HG03378 (cell line): ENCODE results near the gene COMT.

Experiments used
- ATAC-seq: cut with Tn5 transposase; IDR thresholded peaks from one replicate; pipeline ENCODE4 v1.9.1; 2021; ENCODE audit warnings: mild to moderate bottlenecking, moderate library complexity; ENCODE audit not compliant: unreplicated experiment

Gene COMT

GRCh38 chr22:19955241-19956128 is 13.9 kb downstream of the COMT start:
- no peak for ATAC-seq

- no peak for ATAC-seq
Measured at GRCh38 chr22:19957445-19957844, 15.9 kb downstream of the COMT start.

- no peak for ATAC-seq
Measured at GRCh38 chr22:19958083-19959042, 16.8 kb downstream of the COMT start.

DNA sequence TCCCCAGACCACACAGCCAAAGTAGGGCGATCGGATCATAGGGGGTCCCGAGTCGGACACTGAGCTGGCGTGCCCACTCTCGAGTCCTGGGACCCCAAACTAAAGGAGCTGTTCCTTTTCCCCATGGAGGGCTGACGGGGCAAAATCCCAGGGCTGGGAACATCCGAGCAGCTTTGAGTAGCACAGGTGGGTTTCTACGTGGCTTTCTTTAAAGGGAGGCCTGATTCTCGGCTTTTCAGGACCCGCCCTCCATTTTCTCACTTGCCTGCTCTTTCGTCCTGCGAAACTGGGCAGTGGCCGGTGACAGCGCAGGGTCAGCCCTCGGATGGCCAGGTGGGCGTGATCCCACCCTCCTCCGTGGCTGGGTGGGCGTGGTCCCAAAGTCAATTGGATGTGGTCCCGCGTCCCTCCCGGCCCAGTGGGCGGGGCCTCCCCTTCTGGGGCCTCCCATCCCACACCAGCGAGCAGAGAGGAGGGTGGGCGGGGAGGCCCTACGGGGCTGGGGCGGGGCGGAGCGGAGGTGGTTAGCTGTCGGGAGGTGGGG is 17.5 kb downstream of the COMT start:
- ATAC-seq: no peak

DNA sequence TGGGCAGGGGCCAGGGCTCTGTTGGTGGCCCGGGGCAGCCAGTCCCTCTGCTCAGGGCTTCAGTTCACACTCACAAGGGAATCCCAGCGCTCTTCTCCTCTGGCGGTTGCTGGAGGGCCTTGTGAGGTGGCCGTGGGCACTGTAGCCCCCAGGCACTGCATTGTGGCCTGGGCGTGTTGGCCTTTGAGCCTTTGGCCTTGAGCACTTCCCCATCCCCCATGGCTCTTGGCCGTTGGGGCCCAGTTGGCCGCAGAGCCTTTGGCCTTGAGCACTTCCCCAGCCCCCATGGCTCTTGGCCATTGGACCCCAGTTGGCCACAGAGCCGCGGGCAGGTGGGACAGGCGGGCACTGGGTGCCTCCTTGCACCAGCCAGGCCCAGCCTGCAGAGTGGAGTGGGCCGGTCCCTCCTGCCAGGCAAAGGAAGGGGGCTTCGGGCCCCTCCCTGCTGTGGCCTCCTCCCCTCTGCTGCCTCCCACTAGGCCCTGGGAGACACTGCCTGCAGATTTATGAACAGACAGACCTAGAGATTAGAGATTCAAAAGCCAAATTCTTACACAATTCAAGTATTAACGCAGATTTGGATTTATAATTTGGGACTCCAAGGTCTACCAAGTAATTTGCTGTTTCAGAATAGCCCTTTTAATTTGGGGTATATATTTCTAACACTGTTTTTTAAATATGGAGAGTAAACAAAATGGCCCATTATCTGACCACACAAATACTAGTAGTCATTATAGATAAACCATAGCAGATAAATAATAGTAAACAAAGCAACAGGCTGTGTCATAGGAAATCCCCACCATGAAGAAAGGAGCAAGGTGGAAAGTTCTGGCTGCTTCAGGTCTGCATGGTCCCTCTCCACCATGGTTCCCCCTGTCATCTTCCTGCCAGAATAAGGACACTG is 18.3 kb downstream of the COMT start:
- no peak for ATAC-seq

- ATAC-seq: no peak
Measured at GRCh38 chr22:19960491-19961200, 19.1 kb downstream of the COMT start.

DNA sequence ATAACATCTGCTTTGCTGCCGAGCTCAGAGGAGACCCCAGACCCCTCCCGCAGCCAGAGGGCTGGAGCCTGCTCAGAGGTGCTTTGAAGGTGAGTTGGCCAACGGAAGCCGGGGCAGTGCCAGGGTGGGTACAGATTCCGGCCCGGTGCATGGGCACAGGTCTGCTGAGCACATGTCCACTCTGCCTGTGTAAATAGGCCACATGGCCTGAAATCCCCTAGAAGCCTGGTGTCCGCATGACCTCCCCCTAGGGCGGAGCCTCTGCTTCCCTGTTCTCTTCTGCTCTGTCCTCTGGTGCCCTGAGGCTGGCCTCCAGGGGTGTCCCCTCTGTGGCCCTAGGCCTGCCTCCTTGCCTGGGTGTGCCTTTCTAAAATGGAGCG is 19.6 kb downstream of the COMT start:
- ATAC-seq: no peak

GRCh38 chr22:19961868-19962245 is 20.3 kb downstream of the COMT start:
- no peak for ATAC-seq

DNA sequence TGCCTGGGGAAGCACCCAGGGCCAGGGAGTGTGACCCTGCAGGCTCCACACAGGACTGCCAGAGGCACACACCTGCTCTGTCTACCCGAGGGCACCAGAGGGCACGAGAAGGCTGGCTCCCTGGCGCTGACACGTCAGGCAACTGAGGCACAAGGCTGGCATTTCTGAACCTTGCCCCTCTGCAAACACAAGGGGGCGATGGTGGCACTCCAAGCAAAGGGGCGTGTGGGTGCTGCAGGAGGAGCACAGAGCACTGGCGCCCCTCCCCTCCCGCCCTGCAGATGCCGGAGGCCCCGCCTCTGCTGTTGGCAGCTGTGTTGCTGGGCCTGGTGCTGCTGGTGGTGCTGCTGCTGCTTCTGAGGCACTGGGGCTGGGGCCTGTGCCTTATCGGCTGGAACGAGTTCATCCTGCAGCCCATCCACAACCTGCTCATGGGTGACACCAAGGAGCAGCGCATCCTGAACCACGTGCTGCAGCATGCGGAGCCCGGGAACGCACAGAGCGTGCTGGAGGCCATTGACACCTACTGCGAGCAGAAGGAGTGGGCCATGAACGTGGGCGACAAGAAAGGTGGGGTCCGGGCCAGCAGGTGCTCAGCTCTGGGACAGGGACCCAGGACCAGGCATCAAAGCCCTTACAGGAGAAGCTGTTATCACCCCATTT is 20.8 kb downstream of the COMT start:
- ATAC-seq: no peak

DNA sequence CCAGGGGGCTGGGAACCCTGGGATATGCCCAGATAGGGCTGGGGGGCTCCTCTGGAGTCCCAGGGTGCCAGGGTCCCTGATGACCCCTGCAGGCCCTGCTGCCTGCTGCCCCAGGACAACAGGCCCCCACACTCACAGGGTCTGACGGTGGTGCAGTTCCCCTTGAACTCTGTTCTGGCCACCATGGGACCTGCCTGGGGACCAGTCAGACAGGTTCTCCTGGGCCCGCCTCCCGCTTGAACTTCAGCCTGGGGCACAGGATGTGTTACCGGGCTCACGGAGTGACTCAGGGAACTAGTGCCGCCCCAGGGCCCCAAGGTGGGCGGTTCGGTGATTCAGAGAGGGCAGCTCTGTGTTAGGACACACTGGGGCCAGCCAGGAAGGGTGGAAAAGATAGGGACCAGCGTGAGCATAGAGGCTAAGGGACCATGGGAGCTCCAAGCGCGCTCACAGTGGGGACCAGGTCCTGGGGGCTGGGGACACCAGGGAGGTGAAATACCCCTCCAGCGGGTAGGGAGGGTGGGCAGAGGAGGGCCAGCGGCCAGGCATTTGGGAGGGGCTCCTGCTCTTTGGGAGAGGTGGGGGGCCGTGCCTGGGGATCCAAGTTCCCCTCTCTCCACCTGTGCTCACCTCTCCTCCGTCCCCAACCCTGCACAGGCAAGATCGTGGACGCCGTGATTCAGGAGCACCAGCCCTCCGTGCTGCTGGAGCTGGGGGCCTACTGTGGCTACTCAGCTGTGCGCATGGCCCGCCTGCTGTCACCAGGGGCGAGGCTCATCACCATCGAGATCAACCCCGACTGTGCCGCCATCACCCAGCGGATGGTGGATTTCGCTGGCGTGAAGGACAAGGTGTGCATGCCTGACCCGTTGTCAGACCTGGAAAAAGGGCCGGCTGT is 21.6 kb downstream of the COMT start:
- ATAC-seq: no peak

DNA sequence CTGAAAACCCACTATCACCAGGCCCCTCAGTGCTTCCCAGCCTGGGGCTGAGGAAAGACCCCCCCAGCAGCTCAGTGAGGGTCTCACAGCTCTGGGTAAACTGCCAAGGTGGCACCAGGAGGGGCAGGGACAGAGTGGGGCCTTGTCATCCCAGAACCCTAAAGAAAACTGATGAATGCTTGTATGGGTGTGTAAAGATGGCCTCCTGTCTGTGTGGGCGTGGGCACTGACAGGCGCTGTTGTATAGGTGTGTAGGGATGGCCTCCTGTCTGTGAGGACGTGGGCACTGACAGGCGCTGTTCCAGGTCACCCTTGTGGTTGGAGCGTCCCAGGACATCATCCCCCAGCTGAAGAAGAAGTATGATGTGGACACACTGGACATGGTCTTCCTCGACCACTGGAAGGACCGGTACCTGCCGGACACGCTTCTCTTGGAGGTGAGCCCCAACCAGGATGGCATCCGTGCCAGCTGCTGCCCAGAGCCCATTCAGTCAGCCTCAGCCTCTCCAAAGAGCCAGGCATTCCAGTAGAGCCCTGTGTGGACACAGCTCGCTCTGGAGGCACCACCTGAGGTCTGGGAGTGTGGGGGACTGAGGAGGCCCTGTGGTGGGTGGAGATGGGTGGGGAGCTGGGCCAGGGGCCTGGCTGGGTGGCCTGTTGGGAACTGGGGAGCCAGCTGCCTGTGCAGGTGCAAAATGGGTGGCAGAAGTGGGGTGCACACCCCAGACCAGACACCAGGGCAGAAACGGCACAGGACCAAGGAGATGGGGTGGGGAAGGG is 22.5 kb downstream of the COMT start:
- ATAC-seq: no peak

- ATAC-seq: no peak
Measured at GRCh38 chr22:19964701-19965386, 23.3 kb downstream of the COMT start.

GRCh38 chr22:19965771-19966709 is 24.5 kb downstream of the COMT start:
- ATAC-seq: no peak

GRCh38 chr22:19966908-19967750 is 25.6 kb downstream of the COMT start:
- ATAC-seq: no peak

DNA sequence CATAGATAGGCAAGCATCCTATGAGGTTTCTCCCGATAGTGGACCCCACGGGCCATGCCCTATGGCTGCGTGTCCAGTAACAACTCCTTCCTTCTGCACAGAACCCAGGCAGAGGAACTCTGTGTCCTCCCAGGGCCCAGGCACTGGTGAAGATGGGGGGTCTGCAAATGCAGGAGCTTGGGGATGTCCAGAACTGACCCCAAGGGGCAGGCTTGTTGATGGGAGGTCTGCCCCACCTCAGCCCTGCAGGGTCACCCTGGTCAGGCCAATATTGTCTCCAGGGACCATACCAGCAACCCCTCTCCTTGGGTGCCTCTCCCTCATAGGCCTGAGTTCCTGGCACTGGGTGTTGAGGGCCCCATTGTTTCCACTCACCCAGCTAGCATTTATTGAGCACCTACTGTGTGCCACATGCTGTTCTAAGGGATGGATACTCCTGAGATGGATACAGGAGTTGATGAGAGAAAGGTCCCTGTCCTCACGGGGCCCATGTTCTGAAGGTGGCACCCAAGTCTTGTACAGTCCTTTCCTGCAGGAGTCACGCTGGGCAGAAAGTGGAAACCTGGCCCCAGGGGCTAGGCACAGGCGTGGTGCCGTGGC is 26.4 kb downstream of the COMT start:
- ATAC-seq: no peak
